GM23338 (cell line): ENCODE results near the gene PPM1L. TPM values are rescaled to one million over a fixed set of nuclear protein-coding genes. Genes with fewer than 3 reads are reported as not detected.

ENCODE experiments used
- ATAC-seq: fragments of 200-7000 bp; cut with Tn5 transposase; 3 replicates; pipeline ENCODE4 v1.9.1; 2020
- DNase-seq: peaks from one replicate; pipeline ENCODE4 v3.0.0-alpha.2; 2015; ENCODE audit warnings: low spot score
- H2AFZ ChIP-seq: fragments of 200-600 bp; sonication (generic); 2 replicates; pipeline ENCODE4 v1.8.0; 2016; ENCODE audit warnings: antibody characterized with exemption, mild to moderate bottlenecking, moderate library complexity
- H3F3A ChIP-seq: fragments of 200-600 bp; sonication (generic); replicated peaks from 2 replicates; pipeline ENCODE4 v1.8.0; 2017; ENCODE audit warnings: antibody characterized with exemption, mixed run types, low read depth
- H3K27ac ChIP-seq: fragments of 200-600 bp; sonication (generic); 2 replicates; pipeline ENCODE4 v1.6.1; 2016; ENCODE audit warnings: low read depth
- H3K27me3 ChIP-seq: fragments of 200-600 bp; sonication (generic); 2 replicates; pipeline ENCODE4 v1.8.0; 2016; ENCODE audit warnings: mild to moderate bottlenecking, mixed run types, moderate library complexity; ENCODE audit not compliant: insufficient read depth
- H3K36me3 ChIP-seq: fragments of 200-600 bp; sonication (generic); 2 replicates; pipeline ENCODE4 v1.8.0; 2016; ENCODE audit warnings: mild to moderate bottlenecking; ENCODE audit not compliant: insufficient read depth
- H3K4me1 ChIP-seq: fragments of 200-600 bp; sonication (generic); 2 replicates; pipeline ENCODE4 v1.8.0; 2016; ENCODE audit warnings: mild to moderate bottlenecking, moderate library complexity; ENCODE audit not compliant: insufficient read depth
- H3K4me2 ChIP-seq: fragments of 200-600 bp; sonication (generic); 2 replicates; pipeline ENCODE4 v1.7.1; 2017; ENCODE audit warnings: mixed run types
- H3K4me3 ChIP-seq: fragments of 200-600 bp; sonication (generic); 2 replicates; pipeline ENCODE4 v1.6.1; 2016; ENCODE audit warnings: mixed run types
- H3K79me2 ChIP-seq: fragments of 200-600 bp; sonication (generic); replicated peaks from 2 replicates; pipeline ENCODE4 v1.8.0; 2017; ENCODE audit warnings: mild to moderate bottlenecking; ENCODE audit not compliant: insufficient read depth
- H3K9me2 ChIP-seq: fragments of 200-600 bp; sonication (generic); 2 replicates; pipeline ENCODE4 v1.8.0; 2017; ENCODE audit not compliant: insufficient read depth
- H4K20me1 ChIP-seq: fragments of 200-600 bp; sonication (generic); replicated peaks from 2 replicates; pipeline ENCODE4 v1.8.0; 2017; ENCODE audit warnings: mild to moderate bottlenecking; ENCODE audit not compliant: insufficient read depth
- H3K27ac Mint-ChIP-seq: 2 replicates; pipeline ENCODE4 v1.8.0; 2020; ENCODE audit warnings: inconsistent platforms, mild to moderate bottlenecking, moderate library complexity, mixed read lengths
- H3K27me3 Mint-ChIP-seq: 3 replicates; pipeline ENCODE4 v1.8.0; 2022; ENCODE audit warnings: low read depth, mild to moderate bottlenecking, moderate library complexity, mixed read lengths, inconsistent platforms; ENCODE audit not compliant: insufficient read depth, poor library complexity
- H3K36me3 Mint-ChIP-seq: 3 replicates; pipeline ENCODE4 v1.8.0; 2021; ENCODE audit warnings: low read depth, mild to moderate bottlenecking, inconsistent platforms, moderate library complexity, mixed read lengths
- H3K4me1 Mint-ChIP-seq: 3 replicates; pipeline ENCODE4 v1.8.0; 2020; ENCODE audit warnings: mild to moderate bottlenecking, inconsistent platforms, mixed read lengths
- H3K4me3 Mint-ChIP-seq: 3 replicates; pipeline ENCODE4 v1.8.0; 2021; ENCODE audit warnings: moderate library complexity, mild to moderate bottlenecking, inconsistent platforms, mixed read lengths
- H3K9me3 Mint-ChIP-seq: 3 replicates; pipeline ENCODE4 v1.8.0; 2020; ENCODE audit warnings: moderate library complexity, mild to moderate bottlenecking, inconsistent platforms, mixed read lengths
- CREB1 ChIP-seq: fragments of 250-450 bp; sonication (Bioruptor Pico); IDR thresholded peaks from 2 replicates; pipeline ENCODE4 v1.5.0; 2020; ENCODE audit warnings: low read depth, mild to moderate bottlenecking, moderate library complexity
- CTCF ChIP-seq, 2 experiments: fragments of 200-600 bp in 1 of 2; sonication (generic) in 1 of 2; conservative IDR thresholded peaks; 2 replicates each; pipeline versions ENCODE4 v1.5.1 to v1.6.1; 2016 to 2017; ENCODE audit warnings: antibody characterized with exemption in 2 of 2, low read depth in 2 of 2, mild to moderate bottlenecking in 2 of 2, moderate library complexity in 1 of 2
- ETS1 ChIP-seq: IDR thresholded peaks from 2 replicates; pipeline ENCODE4 v1.6.1; 2016; ENCODE audit warnings: antibody characterized with exemption
- EZH2 ChIP-seq: fragments of 200-600 bp; sonication (generic); IDR thresholded peaks from one replicate; pipeline ENCODE4 v1.8.0; 2017; ENCODE audit warnings: antibody characterized with exemption, mild to moderate bottlenecking, low read depth; ENCODE audit not compliant: unreplicated experiment
- NANOG ChIP-seq: IDR thresholded peaks from 2 replicates; pipeline ENCODE4 v1.6.1; 2016; ENCODE audit warnings: antibody characterized with exemption, borderline replicate concordance
- ZNF114 ChIP-seq: fragments of 250-450 bp; sonication (Bioruptor Pico); IDR thresholded peaks from 2 replicates; pipeline ENCODE4 v1.5.0; 2020; ENCODE audit warnings: mild to moderate bottlenecking, moderate library complexity
- ZNF462 ChIP-seq: fragments of 250-450 bp; sonication (Bioruptor Pico); IDR thresholded peaks from 2 replicates; pipeline ENCODE4 v1.5.0; 2020; ENCODE audit warnings: mild to moderate bottlenecking, moderate library complexity
- long read RNA-seq: library from polyadenylated mRNA; unstranded; transcript quantifications from one replicate; pipeline ENCODE4 v2.0.0, GENCODE V29; 2020; ENCODE audit not compliant: unreplicated experiment
- polyA plus RNA-seq: library from polyadenylated mRNA; unstranded; fragments of >200 nt; fragmentation: Nextera tagmentation; extraction: Ambion mirVana; gene quantifications from 2 replicates; pipeline ENCODE4 v1.2.1, GENCODE V29; 2016
- total RNA-seq: library from RNA; depleted of rRNA; stranded (reverse); fragments of >200 nt; shearing (Covaris generic); gene quantifications from 2 replicates; pipeline ENCODE4 v1.2.3, GENCODE V29; 2014; rRNA removed

Gene PPM1L
- total RNA-seq (20.9 and 26.4 TPM in 2 replicates), polyA plus RNA-seq (2.9 and 3.9 TPM in 2 replicates)
- long read RNA-seq, partial matches to known transcripts: 0 of 1 reads
- long read RNA-seq, other reads (novel, unspliced or antisense): 1 of 1 reads

- no peaks in the 10 kb centered on the region for H4K20me1 ChIP-seq
- TF ChIP-seq NANOG (no peak), ZNF462 (CRISPR knock-in tag) (no peak), CTCF (conservative IDR thresholded peaks at IDR 0.05; ENCODE audit: low read depth in 2 of 2) (no peak), ZNF114 (CRISPR knock-in tag) (no peak), CREB1 (CRISPR knock-in tag) (no peak), ETS1 (no peak), EZH2 (no peak)
- no peaks in the 10 kb centered on the region for H3K9me2 ChIP-seq
- ATAC-seq (peak; percentile 26), DNase-seq (peak; percentile 52)
- H3K79me2 ChIP-seq: peaks cover 26% of the 10 kb centered on the region
- H3K4me3 ChIP-seq: peak within 1 kb of the TSS; percentile 86
- peak within 1 kb of the TSS; percentile 91 for H3K4me2 ChIP-seq
- peaks cover 21% of the 10 kb centered on the region; the same call in 1 of the 2 replicates for H3K4me1 ChIP-seq
- H3K36me3 ChIP-seq: no peaks in the 10 kb centered on the region
- H3K27me3 ChIP-seq: peaks cover 50% of the 10 kb centered on the region
- 0 out of 2 replicates have a peak within 1 kb of the TSS, but pooled peaks have one; percentile 61 for H3K27ac ChIP-seq
- H3F3A ChIP-seq: no peaks in the 10 kb centered on the region
- H2AFZ ChIP-seq: peak within 1 kb of the TSS; percentile 97
- Mint-ChIP-seq H3K27me3 (peaks cover 38% of the 10 kb centered on the region), H3K4me3 (peak within 1 kb of the TSS; percentile 96), H3K9me3 (no peaks in the 10 kb centered on the region), H3K36me3 (no peaks in the 10 kb centered on the region; the same call in 2 of the 3 replicates), H3K4me1 (peaks cover 28% of the 10 kb centered on the region), H3K27ac (peak within 1 kb of the TSS; percentile 86)
Observed at GRCh38 chr3:160755776-160756304, at the start of gene PPM1L. TSS of gene PPM1L (plus strand) at chr3:160756231.
